HG02759 (cell line): ENCODE data around the gene SEMG1.

Experiments
- ATAC-seq: cut with Tn5 transposase; IDR thresholded peaks from one replicate; pipeline ENCODE4 v1.9.1; 2021; ENCODE audit warnings: mild to moderate bottlenecking, moderate library complexity; ENCODE audit not compliant: unreplicated experiment

The SEMG1 gene, protein sequence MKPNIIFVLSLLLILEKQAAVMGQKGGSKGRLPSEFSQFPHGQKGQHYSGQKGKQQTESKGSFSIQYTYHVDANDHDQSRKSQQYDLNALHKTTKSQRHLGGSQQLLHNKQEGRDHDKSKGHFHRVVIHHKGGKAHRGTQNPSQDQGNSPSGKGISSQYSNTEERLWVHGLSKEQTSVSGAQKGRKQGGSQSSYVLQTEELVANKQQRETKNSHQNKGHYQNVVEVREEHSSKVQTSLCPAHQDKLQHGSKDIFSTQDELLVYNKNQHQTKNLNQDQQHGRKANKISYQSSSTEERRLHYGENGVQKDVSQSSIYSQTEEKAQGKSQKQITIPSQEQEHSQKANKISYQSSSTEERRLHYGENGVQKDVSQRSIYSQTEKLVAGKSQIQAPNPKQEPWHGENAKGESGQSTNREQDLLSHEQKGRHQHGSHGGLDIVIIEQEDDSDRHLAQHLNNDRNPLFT

DNA sequence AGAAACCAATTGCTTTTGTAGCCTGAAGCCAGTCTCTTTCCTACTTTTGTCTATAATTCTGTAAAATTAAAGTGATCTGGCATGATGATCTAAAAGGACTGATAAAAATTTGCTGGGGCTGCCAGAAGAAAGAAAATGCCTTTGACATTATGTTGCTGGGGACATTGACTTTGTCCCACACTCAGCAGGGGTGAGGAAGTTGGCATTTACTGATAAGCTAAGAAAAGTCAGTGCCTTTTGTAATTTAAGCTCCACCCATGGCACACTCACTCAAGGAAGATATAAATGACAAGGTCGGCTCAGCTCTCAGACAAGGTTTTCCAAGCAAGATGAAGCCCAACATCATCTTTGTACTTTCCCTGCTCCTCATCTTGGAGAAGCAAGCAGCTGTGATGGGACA is at the start of gene SEMG1:
Gene SEMG1, plus strand, starts transcription at position 309 of the 400 bp plus-strand sequence. Its CDS starts 21 bp downstream, at position 330.
- ATAC-seq = no peak

DNA sequence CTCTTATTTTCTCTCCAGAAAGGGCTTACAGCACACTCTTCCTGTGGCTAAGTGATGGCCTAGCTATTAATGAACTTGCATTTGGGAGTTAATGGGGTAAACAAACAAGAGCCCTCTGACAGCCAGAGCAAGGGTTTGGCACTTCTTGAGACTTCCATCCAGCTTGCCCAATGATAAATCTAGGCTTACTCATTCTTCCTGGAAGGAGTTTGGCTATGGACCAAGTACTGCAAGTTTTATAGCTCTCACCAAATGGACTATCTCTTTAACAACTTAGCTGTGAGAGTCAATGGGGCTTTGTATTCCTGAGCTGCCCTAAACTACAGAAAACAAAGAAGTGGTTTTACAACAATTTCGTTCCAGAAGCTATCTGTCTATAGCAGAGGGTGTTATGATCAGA is 48.9 kb upstream of the SEMG1 start:
- no peak for ATAC-seq

DNA sequence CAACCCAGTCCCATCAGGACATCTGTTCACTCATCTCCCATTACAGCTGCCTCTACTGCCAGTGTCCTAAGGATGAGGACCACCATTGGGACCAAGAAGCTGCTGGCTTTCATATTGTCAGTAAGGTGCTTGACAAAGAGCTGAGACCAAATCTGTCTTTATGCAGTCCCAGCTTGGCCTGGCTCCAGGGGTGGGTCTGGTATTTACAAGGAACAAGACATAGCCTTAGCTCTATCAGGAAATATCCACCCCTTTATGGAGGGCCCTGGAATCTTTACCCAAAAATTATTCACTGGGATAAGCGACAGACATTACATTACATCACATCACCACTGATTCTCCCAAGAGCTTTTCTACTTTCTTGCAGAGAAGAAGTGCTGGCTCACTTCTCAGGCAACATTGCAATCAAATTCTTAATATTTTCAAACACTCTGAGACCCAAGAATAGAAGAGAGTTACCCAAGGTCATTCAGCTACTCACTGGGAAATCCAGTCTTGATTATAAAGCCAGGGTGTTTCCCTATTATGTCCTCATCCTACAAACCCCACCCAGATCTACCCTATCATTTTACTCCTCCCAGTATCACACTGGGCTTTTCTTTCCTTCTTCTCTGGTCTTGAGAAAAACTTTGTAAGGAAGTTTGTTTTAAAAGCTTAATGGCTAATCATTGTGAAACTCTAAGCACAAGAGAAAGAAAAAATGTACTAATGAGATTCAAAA is 43.6 kb upstream of the SEMG1 start:
- ATAC-seq = no peak

DNA sequence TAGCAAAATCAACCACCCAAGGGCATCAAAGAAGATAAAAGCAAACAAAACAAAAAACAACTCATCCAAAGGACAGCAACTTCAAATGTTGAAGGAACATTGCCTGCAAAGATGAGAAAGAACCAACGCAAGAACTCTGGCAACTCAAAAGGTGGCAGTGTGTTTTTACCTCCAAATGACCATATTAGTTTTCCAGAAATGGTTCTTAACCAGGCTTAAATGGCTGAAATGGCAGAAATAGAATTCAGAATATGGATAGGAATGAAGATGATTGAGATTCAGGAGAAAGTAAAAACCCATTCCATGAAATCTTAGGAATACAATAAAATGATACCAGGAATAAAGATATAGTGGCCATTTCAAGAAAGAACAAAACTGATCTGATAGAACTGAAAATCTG is 41.9 kb upstream of the SEMG1 start:
- ATAC-seq = no peak

DNA sequence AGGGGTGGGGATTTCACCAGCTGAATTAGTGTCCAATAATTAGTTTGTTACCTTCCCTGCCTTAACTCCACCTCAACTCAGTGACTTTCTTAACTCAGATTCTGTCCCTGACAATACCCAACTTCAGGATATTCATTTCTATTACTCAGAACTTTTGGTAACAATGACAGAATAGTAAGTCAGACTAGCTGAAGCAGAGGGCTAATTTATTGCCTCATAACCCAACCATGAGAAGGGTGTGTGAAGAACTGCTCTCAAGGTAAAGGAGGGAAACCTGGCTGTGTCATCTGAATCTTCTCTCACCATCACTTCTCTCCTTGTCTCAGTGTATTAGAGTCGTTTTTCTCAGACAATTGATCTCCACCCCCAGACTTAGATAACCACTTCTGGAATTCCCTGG is 33.3 kb upstream of the SEMG1 start:
- ATAC-seq = no peak

DNA sequence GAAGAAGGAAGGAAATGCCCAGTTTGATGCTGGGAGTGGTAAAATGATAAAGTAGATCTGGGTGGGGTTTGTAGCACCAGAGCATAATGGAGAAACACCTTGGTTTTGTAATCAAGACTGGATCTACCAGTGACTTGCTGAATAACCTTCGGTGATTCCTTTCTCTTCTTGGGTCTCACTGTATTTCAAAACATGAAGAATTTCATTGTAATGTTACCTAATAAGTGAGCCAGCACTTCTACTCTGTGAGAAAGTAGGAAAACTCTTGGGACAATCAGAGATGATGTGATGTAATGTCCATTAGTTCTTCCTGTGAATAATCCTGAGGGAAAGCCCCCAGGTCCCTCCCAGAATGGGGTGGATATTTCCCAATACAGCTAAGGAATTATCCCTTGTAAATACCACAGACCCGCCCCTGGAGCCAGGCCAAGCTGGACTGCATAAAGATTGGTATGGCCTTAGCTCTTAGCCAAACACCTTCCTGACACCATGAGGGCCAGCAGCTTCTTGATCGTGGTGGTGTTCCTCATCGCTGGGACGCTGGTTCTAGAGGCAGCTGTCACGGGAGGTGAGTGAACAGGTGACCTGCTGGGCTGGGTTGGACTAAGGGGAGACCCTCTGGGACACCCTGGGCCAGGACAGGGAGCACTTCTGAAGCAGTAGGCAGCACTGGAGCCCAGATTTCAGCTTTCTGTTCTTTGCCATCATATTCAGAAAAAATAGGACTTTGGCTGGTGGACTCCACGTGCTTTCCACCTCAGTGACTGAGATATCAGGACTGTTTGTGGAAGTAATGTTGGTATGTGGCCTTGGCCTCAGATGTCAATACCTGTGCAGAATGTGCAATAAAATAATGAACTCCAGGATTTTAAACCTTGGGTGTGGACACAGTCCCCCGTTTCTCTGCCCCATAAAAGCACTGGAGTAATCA is 32.1 kb upstream of the SEMG1 start, which contains the start of gene PI3:
Gene PI3, plus strand, starts transcription at position 469 of the 931 bp plus-strand sequence. Its CDS starts 21 bp downstream, at position 490.
- ATAC-seq = no peak

DNA sequence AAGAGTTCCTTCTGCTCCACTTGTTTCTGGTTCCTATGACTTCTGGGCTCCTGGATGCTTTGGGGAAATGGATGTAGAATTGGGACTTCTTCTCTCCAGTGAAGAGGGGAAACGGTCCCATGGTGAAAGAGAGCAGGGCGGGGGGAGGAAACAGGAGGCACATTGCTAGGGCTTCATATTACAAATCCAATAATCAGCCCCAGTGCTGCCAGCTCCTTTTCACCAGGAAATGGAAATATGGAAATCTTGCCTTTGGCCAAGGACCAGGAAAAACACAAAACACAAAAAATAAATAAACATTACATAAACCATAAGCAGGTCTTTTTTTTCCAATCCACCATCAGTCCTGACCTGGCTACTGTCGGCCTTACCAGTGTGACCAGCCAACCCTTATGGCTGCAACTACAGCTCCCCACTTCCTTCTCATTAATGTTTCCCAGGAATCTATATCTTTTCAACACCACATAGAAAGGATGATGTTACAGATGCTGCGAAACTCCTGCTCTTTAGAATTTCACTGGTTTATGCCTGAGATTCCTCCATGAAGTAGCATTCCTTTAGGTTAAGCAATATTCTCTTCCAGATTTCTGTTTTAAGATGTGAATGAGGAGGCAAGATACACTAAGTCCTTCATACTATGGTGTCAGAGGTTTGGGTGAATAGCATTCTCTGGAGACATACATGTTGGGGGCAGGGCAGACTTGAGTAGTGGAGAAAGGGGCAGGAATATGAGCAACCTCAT is 30.1 kb upstream of the SEMG1 start:
- ATAC-seq = no peak

DNA sequence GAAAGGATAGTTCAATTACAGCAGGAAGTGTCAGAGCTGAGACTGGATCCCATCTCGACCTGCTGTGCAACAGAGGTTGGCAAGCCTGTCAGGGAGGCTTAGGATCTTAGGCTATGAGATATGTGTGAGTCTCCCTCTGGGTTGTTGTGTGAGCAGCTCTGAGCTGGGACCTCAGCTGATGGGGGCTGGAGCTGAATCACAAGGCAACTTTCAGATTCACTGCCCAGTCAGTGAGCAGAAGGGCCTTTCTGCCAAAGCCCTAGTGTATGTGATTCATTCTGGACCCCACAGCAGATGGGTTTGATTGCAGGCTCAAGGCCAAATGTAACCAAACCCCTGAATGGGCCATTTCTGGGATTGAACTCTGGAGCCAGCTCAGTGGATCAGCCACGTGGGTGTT is 27.7 kb upstream of the SEMG1 start:
- no peak for ATAC-seq

DNA sequence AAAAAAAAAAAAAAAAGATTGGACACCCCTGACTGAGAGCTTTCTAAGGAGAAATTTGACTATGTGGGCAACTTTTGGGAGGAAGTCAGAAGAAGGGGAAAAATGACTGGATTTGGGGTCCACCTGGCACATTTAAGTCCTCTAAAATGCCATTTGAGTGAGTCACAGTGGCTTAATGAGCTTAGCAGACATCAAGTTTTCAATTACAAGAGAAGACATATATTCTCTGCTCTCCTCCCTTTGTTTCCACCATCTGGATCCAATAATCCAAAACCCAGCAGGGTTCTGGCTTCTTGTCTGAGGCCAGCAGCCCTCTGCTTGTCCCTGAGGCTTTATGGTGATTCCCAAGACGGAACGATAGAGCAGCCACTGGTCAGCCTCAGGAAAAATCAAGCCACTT is 25.2 kb upstream of the SEMG1 start:
- no peak for ATAC-seq

DNA sequence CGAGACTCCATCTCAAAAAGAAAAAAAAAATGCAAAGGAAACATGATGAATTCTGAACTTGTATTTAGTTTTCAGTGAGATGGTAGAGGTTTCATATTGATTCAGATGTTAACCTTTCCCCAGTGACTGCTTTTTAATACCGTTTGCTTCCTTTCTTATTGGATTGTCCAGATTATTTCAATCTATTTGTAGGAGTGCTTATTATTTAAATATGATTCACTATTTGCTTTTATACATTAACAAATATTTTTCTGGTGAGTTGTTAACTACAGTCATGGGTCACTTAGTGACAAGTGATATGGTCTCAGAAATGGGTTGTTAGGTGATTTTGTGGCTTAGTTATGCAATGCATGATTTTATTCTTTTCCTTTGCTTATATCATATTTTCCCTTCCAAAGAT is 23.7 kb upstream of the SEMG1 start:
- no peak for ATAC-seq

DNA sequence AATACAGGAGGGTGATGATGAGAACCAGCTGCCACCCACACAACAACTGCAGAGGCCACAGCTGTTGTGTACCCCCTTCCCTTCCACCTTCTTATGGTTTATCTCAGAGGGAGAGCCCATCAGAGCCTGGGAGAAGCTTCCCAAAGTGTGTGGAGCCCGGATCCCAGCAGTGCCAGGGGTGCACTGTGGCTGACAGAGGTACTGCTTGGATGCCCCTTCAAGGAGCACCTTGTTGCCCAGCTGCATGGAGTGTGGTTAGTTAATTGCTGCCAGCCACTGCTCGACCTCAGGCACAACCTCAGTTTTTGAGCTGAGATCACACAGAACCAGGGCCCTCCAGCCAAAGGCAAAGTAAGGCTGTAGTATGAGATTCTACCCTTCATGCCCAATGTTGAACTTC is 19.1 kb upstream of the SEMG1 start:
- ATAC-seq = no peak

DNA sequence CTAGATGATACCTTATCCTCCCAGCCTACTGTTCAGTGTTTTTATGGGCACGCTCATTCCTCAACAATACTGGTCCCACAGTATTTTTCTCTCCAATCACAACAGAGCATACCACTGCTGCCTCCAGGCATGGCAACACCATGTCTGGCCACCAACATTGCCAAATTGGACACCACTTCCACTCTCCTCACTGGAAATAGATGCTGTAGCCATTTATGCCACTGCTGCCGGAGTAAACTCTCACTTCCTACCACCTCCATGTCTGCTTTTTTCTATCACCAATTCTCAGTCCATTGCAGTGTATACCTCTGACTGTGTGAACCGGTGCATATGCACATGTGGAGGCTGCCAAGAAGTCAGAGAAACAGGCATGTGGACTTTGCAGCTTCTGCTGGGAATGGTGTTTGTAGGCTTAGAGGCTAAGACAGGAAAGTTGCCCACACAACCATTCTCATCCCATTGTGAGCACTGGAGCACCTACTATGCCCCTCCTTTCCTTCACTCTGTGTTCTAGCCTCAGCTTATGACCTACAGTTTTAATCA is 17.7 kb upstream of the SEMG1 start:
- ATAC-seq = no peak

DNA sequence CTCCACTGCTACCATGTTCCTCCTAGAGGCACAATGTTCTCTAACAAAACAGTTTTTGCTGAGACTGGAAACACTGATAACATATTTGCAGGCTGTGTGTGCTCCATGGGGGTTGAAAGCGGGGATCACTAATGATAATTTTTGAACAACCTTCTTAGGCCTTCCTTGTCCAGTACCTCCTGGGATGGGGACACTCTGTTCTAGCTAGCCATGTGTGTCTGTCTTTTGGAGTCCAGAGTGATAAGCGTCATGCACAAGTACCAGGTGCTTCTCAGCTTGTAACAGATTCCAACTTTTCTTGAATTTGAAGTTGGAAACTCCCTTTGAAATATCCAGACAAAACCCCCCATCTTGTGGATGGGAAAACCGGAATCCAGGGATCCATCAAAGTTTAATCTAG is 17.0 kb upstream of the SEMG1 start:
- ATAC-seq = no peak

DNA sequence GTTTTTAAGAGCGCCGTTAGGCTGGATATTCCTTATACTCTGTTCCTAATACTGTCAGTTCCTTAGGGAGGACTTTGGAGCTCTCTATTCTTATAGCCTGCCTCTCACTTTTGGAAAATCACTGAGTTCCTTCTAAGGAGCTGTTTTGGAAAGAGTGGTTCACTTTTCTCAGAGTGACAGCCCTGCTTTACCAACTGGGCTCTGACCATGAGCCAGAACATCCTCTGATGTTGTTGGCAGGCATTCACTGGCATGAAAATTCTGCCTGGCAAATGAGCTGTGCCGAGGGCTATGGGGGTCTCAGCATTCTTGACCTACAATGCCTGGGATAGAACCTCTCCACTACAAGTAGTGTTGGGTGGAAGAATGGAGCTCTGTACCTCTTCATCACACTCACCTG is 14.9 kb upstream of the SEMG1 start:
- ATAC-seq = no peak

DNA sequence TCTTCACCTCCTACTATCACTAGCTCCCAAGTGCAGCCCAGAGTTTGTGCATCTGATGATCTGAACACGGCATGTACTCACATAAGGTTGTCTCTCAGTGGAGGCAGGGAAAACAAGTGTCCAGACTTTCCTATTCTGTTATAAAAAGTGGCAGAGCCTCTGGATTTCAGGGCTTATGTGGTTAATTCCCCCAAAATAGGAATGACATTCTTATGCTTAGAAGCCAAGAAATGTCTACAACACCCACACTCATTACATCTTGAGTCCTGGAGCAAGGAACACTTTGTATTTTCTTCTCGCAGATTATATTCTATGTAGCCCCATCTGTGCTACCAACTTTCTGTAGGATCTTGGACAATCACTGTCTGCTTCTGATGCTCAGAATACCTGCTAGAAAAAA is 13.5 kb upstream of the SEMG1 start:
- ATAC-seq = no peak

DNA sequence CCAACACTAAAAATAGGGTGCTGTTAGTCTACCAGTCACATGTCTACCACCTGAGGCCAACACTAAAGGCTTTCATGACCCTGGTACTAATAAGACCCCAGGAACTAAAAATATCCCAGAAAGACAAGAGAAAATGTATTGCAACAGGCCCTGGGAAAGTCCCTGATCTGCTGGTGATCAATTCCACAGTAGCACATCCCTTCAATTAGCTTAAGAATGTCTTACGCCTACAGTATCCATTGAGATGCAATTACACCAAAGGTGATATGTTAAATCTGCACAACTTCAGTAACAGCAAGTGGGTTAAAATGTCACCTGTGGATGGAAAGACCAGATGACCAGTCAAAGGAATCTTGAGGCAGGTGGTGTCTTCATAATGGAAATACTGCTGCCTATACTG is 3.1 kb downstream of the SEMG1 start:
- ATAC-seq = no peak

DNA sequence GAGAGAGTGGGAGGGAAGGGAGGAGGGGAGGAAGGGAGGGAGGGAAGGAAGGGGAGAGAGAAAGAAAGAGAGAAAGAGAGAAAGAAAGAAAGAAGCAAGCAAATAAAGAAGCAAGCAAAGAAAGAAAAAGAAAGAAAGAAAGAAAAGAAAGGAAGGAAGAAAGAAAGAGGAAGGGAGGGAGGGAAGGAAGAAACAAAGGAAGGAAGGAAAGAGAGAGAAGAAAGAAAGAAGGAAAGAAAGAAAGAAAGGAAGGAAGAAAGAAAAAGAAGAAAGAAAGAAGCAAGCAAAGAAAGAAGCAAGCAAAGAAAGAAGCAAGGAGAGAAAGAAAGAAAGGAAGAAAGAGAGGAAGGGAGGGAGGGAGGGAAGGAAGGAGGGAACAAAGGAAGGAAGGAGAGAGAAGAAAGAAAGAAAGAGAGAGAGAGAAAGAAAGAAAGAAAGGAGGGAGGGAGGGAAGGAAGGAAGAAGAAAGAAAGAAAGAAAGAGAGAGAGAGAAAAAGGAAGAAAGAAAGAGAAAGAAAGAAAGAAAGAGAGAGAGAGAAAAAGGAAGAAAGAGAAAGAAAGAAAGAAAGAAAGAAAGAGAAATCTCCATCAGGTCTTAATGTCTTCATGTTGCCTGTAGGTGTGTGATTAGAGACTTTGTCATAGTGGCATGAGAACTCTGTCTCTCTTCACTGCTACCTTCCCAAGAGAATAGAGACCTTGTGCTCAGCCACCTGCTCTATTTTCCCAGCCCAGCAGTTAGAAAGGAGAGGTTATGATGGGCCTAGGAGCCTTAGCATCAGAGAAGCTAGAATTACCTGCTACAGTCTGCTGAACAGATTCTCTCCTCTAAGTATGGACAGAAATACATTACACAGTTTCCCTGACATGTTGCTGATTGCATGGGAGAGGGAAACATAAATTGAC is 5.0 kb downstream of the SEMG1 start:
- no peak for ATAC-seq

DNA sequence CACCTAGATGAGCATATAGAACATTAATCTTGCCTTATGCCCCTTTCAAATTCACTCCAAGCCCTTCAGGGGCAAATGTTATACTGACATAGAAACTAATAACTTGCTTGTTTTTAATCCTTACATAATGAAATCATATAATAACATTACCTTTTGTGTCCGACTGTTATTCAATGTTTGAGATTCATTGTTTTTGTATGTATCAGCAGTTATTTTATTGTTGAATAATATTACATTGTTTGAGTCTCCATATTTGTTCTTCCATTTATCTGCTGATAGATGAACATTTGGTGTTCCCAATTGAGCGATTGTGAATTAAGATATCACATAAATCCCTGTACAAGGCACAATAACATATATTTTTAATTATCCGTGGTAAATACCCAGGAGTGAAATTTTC is 6.0 kb downstream of the SEMG1 start:
- ATAC-seq = no peak

DNA sequence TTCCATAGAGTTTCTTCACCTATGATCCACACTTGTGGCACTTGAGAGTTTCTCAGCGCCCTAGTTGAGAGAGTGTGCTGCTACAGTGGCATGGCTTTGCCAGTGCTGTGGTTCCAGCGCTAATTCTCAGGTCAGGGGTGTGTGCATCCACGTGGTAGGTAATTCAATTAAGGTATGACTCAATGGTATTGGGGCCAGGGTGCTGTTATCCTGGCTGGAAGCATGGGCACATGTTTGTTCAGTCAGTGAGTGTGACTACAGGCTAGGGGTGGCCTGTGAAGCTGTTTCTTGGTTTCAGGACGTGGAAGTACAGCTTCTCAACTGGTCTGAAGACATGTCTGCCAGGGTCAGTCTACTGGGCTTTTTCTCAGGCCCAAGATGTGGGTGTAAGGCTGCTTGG is 11.3 kb downstream of the SEMG1 start:
- no peak for ATAC-seq
